SK-N-SH treated with all-trans-retinoic acid at 6 μM for 48 hours (cell line): Measurements from ENCODE around the gene ACOX3.

Source experiments
- GLIS3 ChIP-seq: fragments of 250-450 bp; sonication (Bioruptor Pico); IDR thresholded peaks from 2 replicates; pipeline ENCODE4 v1.5.0; 2020; ENCODE audit warnings: mild to moderate bottlenecking, moderate library complexity
- PATZ1 ChIP-seq: fragments of 250-450 bp; sonication (Bioruptor Pico); IDR thresholded peaks from 2 replicates; pipeline ENCODE4 v1.8.0; 2020; ENCODE audit warnings: mild to moderate bottlenecking, moderate library complexity, borderline replicate concordance
- TSHZ2 ChIP-seq: fragments of 250-450 bp; sonication (Bioruptor Pico); IDR thresholded peaks from 2 replicates; pipeline ENCODE4 v1.5.0; 2020; ENCODE audit warnings: mild to moderate bottlenecking, moderate library complexity

- TF ChIP-seq PATZ1 (CRISPR knock-in tag): no peak
- TF ChIP-seq GLIS3 (CRISPR knock-in tag): no peak
- TF ChIP-seq TSHZ2 (CRISPR knock-in tag): no peak
Measured at GRCh38 chr4:8335848-8336247, 104.7 kb downstream of the ACOX3 start.
